ENCODE results near the gene UBAC2.
"Not testable (repeated sequence)": the region's sequence is repeated elsewhere in the genome, so short reads cannot be mapped to it uniquely, and the experiment has no call there.

DNA sequence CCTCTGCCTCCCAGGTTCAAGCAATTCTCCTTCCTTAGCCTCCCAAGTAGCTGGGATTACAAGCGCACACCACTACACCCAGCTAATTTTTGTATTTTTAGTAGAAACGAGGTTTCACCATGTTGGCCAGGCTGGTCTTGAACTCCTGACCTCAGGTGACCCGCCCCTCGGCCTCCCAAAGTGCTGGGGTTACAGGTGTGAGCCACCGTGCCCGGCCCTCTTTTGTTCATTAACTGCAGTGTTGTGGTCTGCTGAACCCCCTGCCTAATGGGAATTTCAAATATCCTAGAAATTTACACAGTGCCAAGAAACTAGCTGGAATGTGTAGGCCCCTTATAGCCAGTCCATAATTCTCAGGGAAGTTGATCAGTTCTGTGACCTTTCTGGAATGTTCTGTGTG, 188.4 kb downstream of the UBAC2 start:
- TF ChIP-seq, protein P1, sequence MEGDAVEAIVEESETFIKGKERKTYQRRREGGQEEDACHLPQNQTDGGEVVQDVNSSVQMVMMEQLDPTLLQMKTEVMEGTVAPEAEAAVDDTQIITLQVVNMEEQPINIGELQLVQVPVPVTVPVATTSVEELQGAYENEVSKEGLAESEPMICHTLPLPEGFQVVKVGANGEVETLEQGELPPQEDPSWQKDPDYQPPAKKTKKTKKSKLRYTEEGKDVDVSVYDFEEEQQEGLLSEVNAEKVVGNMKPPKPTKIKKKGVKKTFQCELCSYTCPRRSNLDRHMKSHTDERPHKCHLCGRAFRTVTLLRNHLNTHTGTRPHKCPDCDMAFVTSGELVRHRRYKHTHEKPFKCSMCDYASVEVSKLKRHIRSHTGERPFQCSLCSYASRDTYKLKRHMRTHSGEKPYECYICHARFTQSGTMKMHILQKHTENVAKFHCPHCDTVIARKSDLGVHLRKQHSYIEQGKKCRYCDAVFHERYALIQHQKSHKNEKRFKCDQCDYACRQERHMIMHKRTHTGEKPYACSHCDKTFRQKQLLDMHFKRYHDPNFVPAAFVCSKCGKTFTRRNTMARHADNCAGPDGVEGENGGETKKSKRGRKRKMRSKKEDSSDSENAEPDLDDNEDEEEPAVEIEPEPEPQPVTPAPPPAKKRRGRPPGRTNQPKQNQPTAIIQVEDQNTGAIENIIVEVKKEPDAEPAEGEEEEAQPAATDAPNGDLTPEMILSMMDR (IDR thresholded peaks at IDR 0.05; ENCODE audit: borderline replicate concordance, extremely low read depth, low read length, poor library complexity, severe bottlenecking): not testable (repeated sequence)
- TF ChIP-seq EZH2 (IDR thresholded peaks at IDR 0.05; ENCODE audit: borderline replicate concordance, low read depth, low read length, severe bottlenecking): not testable (repeated sequence)

Measured in DND-41 (cell line).